Spleen (tissue), 11 donors: ENCODE measurements around the gene NEK10. TPM values are rescaled to one million over a fixed set of nuclear protein-coding genes. Genes with fewer than 3 reads are reported as not detected.

Source experiments
- DNase-seq: peaks from one replicate; pipeline ENCODE4 v3.0.0-alpha.2; 2020
- H3K27ac ChIP-seq, 8 donors: fragments of 200-600 bp; sonication (generic) in 7 of 8; 1 replicate in 4 of 8; 2 replicates in 4 of 8; pipeline versions ENCODE4 v1.5.0 to v1.8.0; 2016 to 2021; ENCODE audit warnings: inconsistent platforms in 4 of 8, mild to moderate bottlenecking in 4 of 8, moderate library complexity in 1 of 8
- H3K27me3 ChIP-seq, 7 donors: fragments of 200-600 bp; sonication (generic) in 6 of 7; replicated peaks in 1 of 7; 1 replicate in 4 of 7; 2 replicates in 3 of 7; pipeline versions ENCODE4 v1.5.0 to v1.8.0; 2016 to 2021; ENCODE audit warnings: inconsistent platforms in 3 of 7, mild to moderate bottlenecking in 1 of 7
- H3K36me3 ChIP-seq, 6 donors: fragments of 200-600 bp; sonication (generic) in 5 of 6; 1 replicate in 4 of 6; 2 replicates in 2 of 6; pipeline versions ENCODE4 v1.5.0 to v1.8.0; 2016 to 2021; ENCODE audit warnings: inconsistent platforms in 2 of 6
- H3K4me1 ChIP-seq, 6 donors: fragments of 200-600 bp; sonication (generic) in 5 of 6; 1 replicate in 3 of 6; 2 replicates in 3 of 6; pipeline versions ENCODE4 v1.5.0 to v1.8.0; 2016 to 2021; ENCODE audit warnings: inconsistent platforms in 3 of 6
- H3K4me3 ChIP-seq, 8 donors: fragments of 200-600 bp; sonication (generic) in 7 of 8; 1 replicate in 4 of 8; 2 replicates in 4 of 8; pipeline versions ENCODE4 v1.5.0 to v1.8.0; 2016 to 2021; ENCODE audit warnings: inconsistent platforms in 4 of 8, mild to moderate bottlenecking in 4 of 8, moderate library complexity in 2 of 8
- H3K9me3 ChIP-seq, 8 donors: fragments of 200-600 bp; sonication (generic) in 7 of 8; 1 replicate in 4 of 8; 2 replicates in 4 of 8; pipeline versions ENCODE4 v1.5.0 to v1.8.0; 2016 to 2021; ENCODE audit warnings: inconsistent platforms in 4 of 8
- POLR2A ChIP-seq, 3 donors: fragments of 450-650 bp; IDR thresholded peaks; one replicate each; pipeline ENCODE4 v1.5.1; 2017; ENCODE audit warnings: antibody characterized with exemption in 3 of 3, mild to moderate bottlenecking in 1 of 3
- POLR2AphosphoS5 ChIP-seq, 3 donors: sonication (generic); formaldehyde crosslinking; IDR thresholded peaks; one replicate each; pipeline ENCODE4 v1.5.1; 2017; ENCODE audit warnings: antibody characterized with exemption in 3 of 3
- WGBS, 5 donors: extraction: QIAGEN DNeasy Blood & Tissue Kit in 3 of 5; methylation state at CpG; one replicate each; pipeline versions ENCODE4 v1.1.5 to v1.1.7; 2013 to 2018; 5-methylcytosine and 5-hydroxymethylcytosine counted together
- intact Hi-C: fragments of 100-400 bp; cut with DNase I; formaldehyde crosslinking; loops from one replicate; pipeline ENCODE4 v1.15.0; 2023; ENCODE audit warnings: low total_unique reads
- polyA plus RNA-seq, 3 donors: library from polyadenylated mRNA; stranded (reverse); fragments of 200-250 nt; gene quantifications; one replicate each; pipeline ENCODE4 v1.2.1, GENCODE V29; 2013
- total RNA-seq, 7 donors: library from RNA; depleted of rRNA in 3 of 7; stranded (reverse); fragments of >200 nt in 3 of 7; fragmentation: NEBNext Ultra II Directional in 4 of 7; extraction: Animal tissue kit (Norgen Biotek cat#: 25700) in 4 of 7; gene quantifications; one replicate each; pipeline versions ENCODE4 v1.1.0 to v1.2.1, GENCODE V29; 2016 to 2021
- TF ChIP-seq, protein P1 (sequence below), 11 experiments: fragments of 200-600 bp in 7 of 11; fragments of 450-650 bp in 4 of 11; sonication (generic) in 4 of 11; IDR thresholded peaks in 8 of 11; conservative IDR thresholded peaks in 3 of 11; 1 replicate in 7 of 11; 2 replicates in 4 of 11; pipeline versions ENCODE4 v1.4.0 to v1.8.0; 2016 to 2021; ENCODE audit warnings: antibody characterized with exemption in 11 of 11, inconsistent platforms in 4 of 11, mild to moderate bottlenecking in 1 of 11
- donor health status: healthy with polysubstance abuse.
- donor health status: DM: no; HTN: no; CAD: no; lungs with moderate emphysema.
- donor health status: DM: no; HTN: no; CAD: no.
- donor health status: Bipolar disorder and iron deficiency.
- donor health status: healthy.
- donor health status: DM: no; HTN: no; CAD: no.
- donor health status: DM: yes; HTN: yes; CAD: no.

Gene NEK10
- total and polyA plus RNA-seq, 10 donors: 0.29 to 4.1 (median 1.7) TPM

DNA sequence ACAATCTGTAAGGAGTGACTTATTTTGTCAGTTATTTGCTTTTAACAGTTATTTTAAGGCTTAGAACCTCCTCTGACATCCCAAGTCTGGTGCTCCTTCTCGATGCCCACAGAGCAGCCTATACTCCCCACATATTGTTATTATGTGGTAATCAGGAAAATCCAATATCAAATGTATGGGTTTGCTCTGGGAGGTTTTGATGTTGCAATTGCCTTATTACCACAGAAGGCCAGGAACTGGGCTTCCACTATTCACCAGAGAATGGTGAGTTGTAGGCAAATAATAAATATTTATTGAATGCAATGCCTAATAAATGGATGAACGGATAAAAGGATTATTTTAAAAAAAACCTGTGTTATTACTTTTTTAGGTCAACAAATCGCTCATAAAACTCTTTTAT lies 12.2 kb downstream of the NEK10 start:
- intact Hi-C loops: loop anchor here (5.0 kb wide), 1 partner anchor 325 kb away; no protein-coding TSS in a partner anchor
- Histone ChIP-seq H3K27me3 (no peaks in the 10 kb centered on the region), H3K9me3 (no peaks in the 10 kb centered on the region), H3K36me3 (no peaks in the 10 kb centered on the region), H3K4me3 (no peak overlapping the region), H3K4me1 (peaks cover 24 to 47% (median 35%) of the 10 kb centered on the region in 6 donors), H3K27ac (no peak overlapping the region)
- no peak for TF ChIP-seq POLR2AphosphoS5 (IDR thresholded peaks at IDR 0.05)
- TF ChIP-seq, protein P1, sequence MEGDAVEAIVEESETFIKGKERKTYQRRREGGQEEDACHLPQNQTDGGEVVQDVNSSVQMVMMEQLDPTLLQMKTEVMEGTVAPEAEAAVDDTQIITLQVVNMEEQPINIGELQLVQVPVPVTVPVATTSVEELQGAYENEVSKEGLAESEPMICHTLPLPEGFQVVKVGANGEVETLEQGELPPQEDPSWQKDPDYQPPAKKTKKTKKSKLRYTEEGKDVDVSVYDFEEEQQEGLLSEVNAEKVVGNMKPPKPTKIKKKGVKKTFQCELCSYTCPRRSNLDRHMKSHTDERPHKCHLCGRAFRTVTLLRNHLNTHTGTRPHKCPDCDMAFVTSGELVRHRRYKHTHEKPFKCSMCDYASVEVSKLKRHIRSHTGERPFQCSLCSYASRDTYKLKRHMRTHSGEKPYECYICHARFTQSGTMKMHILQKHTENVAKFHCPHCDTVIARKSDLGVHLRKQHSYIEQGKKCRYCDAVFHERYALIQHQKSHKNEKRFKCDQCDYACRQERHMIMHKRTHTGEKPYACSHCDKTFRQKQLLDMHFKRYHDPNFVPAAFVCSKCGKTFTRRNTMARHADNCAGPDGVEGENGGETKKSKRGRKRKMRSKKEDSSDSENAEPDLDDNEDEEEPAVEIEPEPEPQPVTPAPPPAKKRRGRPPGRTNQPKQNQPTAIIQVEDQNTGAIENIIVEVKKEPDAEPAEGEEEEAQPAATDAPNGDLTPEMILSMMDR (IDR thresholded peaks at IDR 0.05 in 8 of 11, conservative IDR thresholded peaks at IDR 0.05 in 3 of 11): no peak
- TF ChIP-seq POLR2A (IDR thresholded peaks at IDR 0.05): no peak
- WGBS, 5 donors: 60 to 93% (median 75%) methylated on average over 3 of the region's 3 CpGs
- no peak for DNase-seq

DNA sequence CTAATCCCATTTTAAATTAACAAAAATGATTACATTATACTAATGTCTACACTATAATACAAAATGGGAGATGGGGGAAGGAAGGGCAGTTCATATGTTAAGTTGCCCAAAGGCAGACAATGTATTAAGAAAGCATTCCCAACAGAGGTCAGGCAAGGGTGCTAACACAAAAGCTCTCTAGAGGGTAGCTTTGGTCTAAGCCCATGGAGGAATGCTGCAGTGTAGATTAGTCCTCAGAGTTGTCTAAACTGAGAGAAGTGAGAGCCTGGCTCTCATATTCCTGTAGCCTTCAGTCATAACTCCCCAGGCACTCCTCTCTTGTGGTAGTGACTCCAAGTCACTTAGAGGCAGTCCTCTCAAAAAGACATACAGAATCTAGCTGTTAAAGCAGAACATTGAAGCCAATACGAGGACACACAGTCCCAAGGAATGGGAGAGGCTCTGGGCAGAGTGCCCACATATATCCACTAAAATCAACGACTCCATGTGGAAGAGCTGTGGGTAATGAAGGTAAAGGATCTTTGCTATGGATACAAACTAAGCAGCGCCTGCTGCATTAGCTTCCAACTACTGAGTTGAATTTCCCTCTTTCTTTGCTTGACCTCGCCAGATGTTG lies 14.5 kb downstream of the NEK10 start:
- TF ChIP-seq POLR2A (IDR thresholded peaks at IDR 0.05) (no peak), POLR2AphosphoS5 (IDR thresholded peaks at IDR 0.05) (no peak)
- TF ChIP-seq, protein P1 (IDR thresholded peaks at IDR 0.05 in 8 of 11, conservative IDR thresholded peaks at IDR 0.05 in 3 of 11): no peak
- 82 to 92% (median 87%) methylated on average over 4 of the region's 4 CpGs for WGBS, 5 donors

DNA sequence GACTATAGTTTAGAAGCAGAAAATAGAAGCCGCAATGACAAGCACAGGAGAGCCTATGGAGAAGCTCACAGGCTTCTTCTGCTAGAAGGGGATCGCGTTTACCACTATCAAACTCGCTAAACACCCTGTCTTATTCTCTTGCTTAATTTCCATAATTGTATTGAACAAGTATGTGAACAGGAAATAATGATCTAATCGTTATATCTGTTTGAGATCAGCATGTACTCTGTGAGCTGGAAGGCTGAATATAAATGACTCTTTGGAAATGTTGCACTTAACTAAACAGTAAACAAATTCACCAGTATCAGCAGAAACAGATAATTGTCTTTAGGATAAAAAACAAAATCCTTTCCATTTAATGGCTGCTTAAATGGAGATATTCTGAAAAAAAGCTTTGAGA lies 15.0 kb downstream of the NEK10 start:
- DNase-seq: no peak
- Histone ChIP-seq H3K27ac (no peak overlapping the region), H3K4me3 (no peak overlapping the region), H3K27me3 (no peaks in the 10 kb centered on the region), H3K4me1 (peaks cover 12 to 36% (median 18%) of the 10 kb centered on the region in 6 donors), H3K36me3 (no peaks in the 10 kb centered on the region), H3K9me3 (no peaks in the 10 kb centered on the region)
- intact Hi-C loops: no loop called here
- TF ChIP-seq, protein P1 (IDR thresholded peaks at IDR 0.05 in 8 of 11, conservative IDR thresholded peaks at IDR 0.05 in 3 of 11): no peak
- TF ChIP-seq POLR2A (IDR thresholded peaks at IDR 0.05) (no peak), POLR2AphosphoS5 (IDR thresholded peaks at IDR 0.05) (no peak)
- 72 to 80% (median 76%) methylated on average over 5 of the region's 5 CpGs for WGBS, 5 donors

More for the DNA sequence above, 14.5 kb downstream of the NEK10 start:
- intact Hi-C loops: loop anchor here (5.0 kb wide), 1 partner anchor 328 kb away; no protein-coding TSS in a partner anchor
- Histone ChIP-seq H3K4me1 (peaks cover 15 to 38% (median 23%) of the 10 kb centered on the region in 6 donors), H3K4me3 (no peak overlapping the region), H3K27me3 (no peaks in the 10 kb centered on the region), H3K9me3 (no peaks in the 10 kb centered on the region), H3K36me3 (no peaks in the 10 kb centered on the region), H3K27ac (no peak overlapping the region)
- no peak for DNase-seq

DNA sequence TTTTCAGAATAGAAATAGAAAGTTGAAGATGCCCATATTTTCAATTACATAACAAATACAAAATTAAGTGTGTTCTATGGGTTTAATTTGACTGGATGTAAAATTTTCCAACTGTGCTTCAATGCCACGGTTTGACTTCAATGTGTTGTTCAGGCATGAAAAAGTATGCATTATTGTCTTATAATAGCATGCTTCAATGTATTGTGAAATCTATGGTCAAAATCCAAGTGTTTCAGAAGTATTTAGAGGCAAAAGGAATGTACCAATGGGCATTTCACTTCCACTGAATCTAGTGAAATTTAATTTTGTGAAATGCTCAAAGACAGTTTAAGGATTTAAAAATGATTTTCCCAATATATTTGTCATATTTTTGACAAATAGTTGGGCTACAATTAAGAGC lies 16.0 kb downstream of the NEK10 start:
- TF ChIP-seq POLR2AphosphoS5 (IDR thresholded peaks at IDR 0.05) (no peak), POLR2A (IDR thresholded peaks at IDR 0.05) (no peak)
- TF ChIP-seq, protein P1 (IDR thresholded peaks at IDR 0.05 in 8 of 11, conservative IDR thresholded peaks at IDR 0.05 in 3 of 11): no peak
- WGBS, 5 donors: 76 to 96% (median 78%) methylated on average over 1 of the region's 1 CpG
- Histone ChIP-seq H3K9me3 (no peaks in the 10 kb centered on the region), H3K27me3 (no peaks in the 10 kb centered on the region), H3K4me3 (no peak overlapping the region), H3K27ac (no peak overlapping the region), H3K4me1 (peaks cover 4 to 26% (median 8%) of the 10 kb centered on the region in 6 donors), H3K36me3 (no peaks in the 10 kb centered on the region)
- intact Hi-C loops: no loop called here
- no peak for DNase-seq
